Activated T-helper 1 cell treated with Interleukin-2 at 50 U/mL for 16 hours (primary cell): Measurements from ENCODE around the gene GPR37L1.

Experiments used
- DNase-seq: peaks from one replicate; pipeline ENCODE4 v3.0.0-alpha.2; 2020; ENCODE audit warnings: low read depth

GPR37L1 gene, protein sequence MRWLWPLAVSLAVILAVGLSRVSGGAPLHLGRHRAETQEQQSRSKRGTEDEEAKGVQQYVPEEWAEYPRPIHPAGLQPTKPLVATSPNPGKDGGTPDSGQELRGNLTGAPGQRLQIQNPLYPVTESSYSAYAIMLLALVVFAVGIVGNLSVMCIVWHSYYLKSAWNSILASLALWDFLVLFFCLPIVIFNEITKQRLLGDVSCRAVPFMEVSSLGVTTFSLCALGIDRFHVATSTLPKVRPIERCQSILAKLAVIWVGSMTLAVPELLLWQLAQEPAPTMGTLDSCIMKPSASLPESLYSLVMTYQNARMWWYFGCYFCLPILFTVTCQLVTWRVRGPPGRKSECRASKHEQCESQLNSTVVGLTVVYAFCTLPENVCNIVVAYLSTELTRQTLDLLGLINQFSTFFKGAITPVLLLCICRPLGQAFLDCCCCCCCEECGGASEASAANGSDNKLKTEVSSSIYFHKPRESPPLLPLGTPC

DNA sequence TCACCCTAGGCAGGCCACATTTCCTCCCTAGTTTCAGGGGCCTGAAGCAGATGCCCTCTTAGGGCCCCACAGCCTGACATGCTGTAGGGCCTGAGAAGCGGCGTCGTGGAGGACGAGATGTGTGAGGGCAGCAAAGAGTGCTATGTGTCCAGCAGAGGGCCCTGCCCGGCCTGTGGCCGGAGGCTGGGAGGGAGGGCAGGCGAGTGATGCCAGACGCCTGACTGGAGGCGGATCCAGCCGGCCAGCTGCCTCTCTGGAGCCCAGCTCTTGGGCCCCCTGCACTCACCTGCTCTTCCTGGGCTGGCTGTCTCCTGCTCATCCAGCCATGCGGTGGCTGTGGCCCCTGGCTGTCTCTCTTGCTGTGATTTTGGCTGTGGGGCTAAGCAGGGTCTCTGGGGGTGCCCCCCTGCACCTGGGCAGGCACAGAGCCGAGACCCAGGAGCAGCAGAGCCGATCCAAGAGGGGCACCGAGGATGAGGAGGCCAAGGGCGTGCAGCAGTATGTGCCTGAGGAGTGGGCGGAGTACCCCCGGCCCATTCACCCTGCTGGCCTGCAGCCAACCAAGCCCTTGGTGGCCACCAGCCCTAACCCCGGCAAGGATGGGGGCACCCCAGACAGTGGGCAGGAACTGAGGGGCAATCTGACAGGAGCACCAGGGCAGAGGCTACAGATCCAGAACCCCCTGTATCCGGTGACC lies at the start of gene GPR37L1:
TSS of gene GPR37L1 (plus strand) at position 279 of the 697 bp plus-strand sequence. CDS start at position 326, 47 bp downstream.
- DNase-seq = no peak

DNA sequence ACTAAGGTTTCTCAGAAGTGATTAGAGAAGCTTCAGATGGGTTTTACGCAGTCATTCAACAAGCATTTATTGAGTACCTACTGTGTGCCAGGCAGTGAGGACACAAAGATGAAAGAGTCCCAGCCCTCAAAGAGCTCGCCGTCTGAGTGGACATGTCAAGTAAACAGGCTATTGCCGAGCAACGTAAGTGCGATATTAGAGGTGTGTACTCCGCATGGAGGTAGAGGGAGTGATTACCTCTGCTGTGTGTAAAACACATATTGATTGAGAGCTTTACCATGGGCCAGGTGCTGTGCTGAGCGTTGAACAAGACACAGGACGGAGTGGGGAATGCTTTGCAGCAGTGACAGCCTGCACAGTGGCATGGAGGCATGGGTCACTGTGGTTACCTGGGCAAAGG lies 49.5 kb upstream of the GPR37L1 start:
- DNase-seq = no peak

DNA sequence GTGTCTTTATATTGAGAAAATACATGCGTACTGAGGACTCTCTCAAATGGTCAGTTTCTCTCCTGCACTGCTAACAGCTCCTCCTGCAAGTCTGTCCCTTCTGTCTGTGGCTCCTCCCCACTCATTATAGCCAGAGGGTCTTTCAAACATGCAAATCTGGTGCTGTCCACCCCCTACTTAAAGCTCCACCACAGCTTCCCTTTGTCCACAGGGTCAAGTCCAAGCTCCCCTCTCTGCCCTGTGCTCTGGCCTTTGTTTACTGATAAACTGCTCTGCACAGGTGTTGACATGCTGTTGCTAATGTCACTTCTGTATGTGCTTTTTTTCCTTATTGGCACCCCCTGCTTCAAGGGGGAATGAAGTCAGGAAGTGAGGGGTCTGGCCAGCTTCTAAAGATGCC lies 47.7 kb upstream of the GPR37L1 start:
- DNase-seq = no peak

DNA sequence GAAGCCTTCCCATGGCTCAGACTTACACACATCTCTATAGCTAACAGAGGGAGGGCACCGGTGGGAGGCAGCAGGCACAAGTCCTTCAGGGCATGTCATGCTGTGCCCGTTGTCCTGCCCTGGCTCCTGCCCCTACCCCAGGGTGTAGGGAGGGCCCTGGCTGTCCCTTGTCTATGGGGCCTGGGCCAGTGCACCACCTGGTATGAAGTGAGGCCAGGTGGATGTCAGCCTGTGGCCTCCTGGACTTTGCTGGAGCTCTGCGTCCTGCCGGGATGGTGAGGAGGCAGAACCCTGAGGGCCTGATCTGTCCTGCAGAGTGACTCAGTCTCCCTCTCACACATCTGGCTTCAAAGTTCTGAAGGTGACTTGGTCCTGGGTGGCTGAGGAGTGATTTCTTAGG lies 47.3 kb upstream of the GPR37L1 start:
- no peak for DNase-seq

DNA sequence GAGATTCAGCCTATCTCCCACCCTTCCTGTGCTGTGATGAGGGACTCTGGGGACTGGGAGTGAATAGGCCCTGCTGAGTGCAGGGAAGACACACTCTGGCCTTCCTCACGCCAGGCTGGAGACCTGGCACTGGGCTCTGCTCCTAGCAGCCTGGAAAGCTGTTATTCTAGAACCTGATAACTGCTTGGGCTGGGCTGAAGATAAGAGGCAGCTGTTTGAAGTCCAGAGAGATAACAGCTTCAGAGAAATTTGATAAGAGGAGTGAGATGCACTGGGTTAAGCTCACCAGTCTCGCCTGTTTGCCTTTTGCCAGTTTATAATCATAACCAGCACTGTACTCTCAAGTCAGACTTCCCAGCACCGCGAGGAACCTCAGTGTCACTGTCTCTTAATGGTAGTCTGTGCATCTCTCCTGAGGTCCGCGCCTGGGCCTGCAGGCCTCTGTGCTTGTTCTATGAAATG lies 46.6 kb upstream of the GPR37L1 start:
- DNase-seq = no peak

DNA sequence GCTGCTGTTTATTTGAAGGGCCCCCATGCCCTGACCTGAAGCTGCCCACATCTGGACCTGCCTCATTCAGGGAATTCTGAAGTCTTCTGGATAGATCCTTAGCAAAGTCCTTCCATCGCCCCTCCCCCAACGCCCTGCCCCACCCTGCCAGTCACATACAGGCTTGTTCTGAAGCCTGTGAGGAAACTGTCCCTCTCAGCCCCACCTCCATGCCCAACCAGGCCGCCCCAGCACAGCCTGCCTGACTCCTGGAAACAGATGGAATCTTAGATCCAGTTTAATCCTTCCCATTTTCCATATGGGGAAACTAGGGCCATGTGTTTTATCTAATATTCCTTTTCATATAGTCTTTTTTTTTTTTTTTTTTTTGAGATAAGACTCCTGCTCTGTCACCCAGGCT lies 44.5 kb upstream of the GPR37L1 start:
- no peak for DNase-seq

DNA sequence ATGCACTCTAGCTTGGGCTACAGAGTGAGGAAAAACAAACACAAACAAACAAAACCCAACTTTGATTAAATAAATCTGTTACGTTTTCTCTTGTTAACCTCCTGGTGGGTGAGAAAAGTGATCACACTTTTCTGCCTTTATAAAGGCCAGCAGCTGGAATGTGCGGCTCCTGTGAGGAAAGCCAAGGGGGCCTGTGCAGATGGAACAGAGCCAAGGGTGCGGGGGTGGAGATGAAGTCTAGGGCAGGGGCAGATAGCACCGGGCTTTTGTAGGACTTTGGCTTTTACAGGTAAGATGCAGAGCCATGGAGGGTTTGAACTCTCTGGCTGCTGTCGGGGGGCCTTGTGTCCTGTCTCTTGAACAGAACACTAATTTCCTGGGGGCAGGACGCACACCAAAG lies 40.7 kb upstream of the GPR37L1 start:
- DNase-seq = no peak

DNA sequence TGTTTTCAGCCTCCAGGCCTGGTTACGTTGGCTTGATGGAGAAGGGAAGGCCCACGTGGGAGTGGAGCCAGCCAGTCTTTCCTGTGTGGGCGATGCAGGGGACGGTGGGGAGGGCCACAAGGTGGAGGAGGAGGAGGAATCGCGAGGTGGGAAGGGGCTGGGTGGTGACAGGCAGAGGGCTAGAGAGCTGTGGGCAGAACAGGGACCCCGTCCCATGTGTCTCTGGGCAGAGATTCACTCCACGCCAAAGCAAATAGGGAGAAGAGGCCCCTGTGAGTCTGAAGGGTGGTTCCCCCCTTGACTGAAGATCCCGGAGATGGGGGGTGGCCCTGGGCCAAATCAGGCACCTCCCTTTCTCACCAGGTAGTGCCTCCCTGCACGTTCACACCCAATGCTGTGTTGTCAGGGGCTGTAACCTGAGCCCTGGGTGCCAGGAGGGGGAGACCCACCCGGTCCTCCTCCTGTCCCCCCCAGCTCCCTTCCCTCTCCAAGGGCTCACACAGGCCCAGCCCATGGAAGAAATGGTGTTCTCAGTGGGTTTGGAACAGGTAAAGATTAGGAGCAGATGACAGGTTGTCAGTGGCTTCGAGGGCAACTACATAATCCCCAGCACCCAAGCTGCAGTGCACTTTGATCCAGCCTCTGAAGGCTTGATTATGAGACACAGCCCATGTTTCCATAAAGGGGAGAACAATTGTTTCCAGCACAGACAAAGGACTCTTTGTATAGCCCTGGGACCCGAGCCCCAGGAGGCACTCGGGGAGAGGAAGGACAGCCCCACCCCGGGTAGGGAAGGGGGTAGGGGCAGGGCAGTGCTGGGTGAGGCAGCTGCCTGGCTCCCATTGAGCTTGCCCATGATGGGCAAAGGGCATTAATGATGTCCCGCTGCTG lies 37.7 kb upstream of the GPR37L1 start:
- DNase-seq = no peak

DNA sequence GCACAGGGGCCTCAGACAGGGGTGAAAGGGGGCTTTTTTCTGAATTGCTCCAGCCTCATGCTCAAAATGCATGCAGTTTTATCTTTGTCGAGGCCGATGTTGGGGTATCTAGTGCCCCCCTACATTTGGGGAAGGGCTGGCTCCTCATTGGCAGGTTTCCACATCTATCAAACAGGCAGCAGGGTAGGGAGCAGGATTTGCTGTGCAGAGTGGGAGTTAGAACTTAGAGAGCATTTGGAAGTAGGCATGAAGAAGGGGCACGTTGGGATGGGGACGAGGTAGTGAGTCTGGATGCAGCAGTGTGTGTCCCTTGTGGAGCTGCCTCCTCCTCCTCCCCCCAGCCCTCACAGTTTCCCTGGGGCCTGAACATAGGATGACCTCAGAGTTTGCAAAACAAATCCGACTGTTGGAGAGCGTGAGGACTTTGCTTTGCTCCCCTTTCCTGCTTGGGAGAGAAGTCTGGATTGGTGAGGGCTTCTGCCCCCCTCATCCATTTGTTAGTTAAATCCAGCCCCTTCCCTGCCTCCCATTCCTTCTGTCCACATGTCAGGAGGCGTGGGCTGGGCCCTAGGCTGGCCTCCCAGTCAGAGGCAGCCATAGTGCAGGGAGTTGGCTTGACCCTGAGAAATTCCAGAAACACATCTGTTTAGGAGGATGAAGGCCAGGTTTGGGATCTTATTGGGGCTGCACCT lies 36.9 kb upstream of the GPR37L1 start:
- DNase-seq = no peak

DNA sequence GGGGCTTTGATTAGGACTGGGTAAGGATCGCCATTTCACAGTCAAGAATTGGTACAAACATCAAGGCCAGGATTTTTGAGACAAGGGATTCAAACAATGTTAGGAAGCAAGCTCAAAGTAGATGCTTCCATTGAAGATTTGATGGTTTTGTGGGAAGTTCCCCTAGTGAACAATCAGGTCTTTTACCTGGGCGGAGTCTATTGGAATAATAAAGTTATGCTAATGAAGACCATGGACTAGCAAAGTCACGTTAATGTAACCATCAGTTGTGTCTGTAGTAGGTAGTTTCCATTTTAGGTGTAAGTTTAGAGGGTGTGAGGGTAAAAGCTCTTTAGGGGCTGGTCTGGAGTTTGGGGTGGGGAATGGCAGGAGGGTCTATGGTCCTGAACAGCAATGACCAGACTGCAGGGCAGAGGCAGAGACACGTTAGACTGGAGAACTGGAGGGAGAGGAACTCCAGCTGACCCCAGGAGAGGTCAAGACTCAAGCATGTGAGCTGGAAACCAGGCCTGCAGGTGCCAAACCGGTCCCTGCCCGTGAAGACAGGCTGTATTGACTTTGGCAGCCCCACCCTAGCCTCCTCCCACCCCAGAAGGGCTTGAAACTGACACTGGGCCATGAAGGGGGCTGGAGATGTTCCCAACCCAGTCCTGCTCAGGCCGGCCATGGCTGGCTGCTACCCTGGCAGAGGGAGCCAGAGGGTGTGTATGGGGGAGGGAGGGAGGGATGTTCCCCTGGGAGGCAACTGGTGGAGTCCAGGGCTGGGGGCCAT lies 36.0 kb upstream of the GPR37L1 start:
- no peak for DNase-seq

DNA sequence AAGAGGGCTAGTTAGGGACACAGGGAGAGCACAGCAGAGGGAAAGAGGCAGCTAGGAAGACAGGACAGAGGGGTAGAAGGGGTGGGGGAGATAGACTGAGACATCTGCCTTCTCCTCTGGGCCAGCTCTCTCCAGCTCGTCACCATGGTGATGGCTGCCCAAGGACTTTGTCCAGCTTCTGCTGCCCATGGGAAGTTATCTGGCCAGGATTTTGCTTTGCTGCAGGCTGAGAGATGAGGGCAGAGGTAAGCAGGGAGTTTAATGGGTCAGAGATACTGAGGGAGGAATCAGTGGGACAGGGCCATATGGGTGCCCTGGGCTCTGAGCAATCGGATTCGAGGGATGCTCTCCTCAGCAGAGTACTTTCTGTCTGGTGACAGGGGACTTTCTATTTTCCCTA lies 34.5 kb upstream of the GPR37L1 start:
- DNase-seq = no peak

DNA sequence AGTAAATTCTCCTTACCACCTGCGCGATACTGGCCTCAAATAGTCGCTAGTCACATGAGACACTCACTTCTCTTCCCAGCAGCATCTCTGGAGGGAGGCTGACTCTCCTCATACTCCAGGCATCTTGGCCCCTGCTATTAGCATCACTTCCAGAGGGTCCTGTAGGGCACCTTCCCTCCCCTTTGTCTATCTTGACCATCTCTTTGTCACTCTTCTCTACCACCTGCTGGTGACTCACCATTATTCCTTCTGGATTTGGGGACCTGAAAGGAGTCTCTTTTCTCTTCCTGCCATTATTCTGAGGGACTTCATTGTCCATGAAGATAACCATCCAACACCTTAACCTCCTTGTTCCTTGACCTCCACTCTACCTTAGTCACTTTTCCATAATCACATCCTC lies 31.7 kb upstream of the GPR37L1 start:
- no peak for DNase-seq

DNA sequence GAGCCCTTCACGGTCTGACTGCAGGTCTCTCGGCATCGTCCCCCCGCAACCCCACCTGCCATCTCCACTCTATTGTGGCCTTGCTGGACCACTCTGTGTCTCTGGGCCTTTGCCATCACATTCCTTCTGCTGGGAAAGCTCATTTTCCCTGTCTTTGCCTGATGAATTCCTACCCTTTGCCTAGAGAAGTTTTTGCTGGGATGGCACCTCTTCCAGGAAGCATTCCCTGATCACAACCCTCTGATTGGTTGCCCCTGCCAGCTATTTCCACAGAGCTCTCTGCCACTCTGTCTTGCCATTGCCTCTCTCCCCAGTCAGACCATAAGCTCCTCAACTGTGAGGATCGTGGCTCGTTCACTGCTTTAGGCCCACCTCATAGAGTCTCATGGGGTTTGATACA lies 28.9 kb upstream of the GPR37L1 start:
- DNase-seq = no peak

DNA sequence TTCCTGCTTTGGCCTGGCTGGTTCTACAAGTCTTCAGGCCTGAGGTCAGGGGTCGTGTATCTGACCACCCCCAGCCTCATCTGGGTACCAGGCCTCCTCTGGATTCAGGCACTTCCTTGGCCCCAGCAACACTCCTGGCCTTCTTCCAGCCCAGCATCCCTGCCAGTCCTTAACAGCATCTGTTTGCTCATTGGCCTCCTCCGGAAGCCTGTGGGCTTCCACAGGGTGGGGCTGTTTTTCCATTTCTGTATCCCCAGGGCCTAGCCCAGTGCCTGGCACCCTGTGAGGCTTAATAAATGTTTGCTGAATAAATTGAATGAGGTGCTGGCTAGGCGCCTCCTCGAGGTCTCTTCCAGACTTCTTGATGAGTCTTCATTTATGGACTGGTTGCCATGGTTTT lies 21.5 kb upstream of the GPR37L1 start:
- DNase-seq = no peak

DNA sequence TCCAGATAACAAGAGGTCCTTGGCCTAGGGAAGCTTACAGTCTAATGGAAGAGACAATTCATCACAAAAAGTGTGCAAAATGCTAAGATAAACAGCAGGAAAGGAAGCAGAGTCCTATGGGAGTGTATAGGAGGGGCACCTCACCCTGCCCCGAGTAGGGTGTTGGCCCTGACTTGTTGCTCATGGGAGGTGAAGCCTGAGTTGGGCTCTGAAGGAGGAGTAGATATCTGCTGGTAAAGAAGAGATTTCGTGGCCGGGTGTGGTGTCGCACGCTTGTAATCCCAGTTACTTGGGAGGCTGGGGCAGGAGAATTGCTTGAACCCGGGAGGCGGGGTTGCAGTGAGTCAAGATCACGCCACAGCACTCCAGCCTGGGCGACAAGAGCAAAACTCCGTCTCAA lies 18.6 kb upstream of the GPR37L1 start:
- DNase-seq = no peak

DNA sequence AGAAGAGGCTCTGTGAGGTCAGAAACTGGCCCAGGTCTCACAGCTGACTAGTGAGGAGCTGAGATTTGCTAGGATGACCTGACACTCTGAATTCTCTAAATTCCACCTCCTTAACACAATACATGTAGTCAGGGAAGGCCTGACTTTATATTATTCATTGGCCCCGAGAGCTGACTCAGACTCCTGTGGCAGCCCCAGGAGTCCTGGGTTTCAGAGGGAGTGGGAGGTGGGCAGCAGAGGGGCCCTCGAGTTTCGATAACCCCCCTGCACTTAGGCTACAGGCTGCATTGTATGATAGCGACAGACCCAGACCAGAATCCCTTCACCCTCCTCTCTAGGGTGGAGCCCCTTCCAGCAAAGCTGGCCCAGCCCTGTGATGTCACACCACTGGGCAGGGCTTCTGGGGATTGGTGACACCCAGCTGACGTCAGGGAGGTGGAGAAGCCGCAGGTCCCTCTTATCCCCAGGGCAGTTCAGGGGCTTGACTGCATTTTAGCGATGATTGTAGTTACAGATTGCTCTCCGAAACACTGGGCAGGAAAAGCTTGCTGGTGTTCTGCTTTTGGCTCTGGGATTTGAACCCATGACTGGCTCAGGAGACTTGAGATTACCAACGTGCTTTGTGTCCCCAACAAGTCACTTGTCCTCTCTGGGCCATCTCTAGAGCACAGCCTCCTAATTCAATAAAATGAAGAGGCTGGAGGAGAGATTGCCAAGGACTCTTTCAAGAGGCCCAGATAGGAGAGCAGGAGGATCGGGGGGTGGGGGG lies 17.0 kb upstream of the GPR37L1 start:
- DNase-seq = no peak

DNA sequence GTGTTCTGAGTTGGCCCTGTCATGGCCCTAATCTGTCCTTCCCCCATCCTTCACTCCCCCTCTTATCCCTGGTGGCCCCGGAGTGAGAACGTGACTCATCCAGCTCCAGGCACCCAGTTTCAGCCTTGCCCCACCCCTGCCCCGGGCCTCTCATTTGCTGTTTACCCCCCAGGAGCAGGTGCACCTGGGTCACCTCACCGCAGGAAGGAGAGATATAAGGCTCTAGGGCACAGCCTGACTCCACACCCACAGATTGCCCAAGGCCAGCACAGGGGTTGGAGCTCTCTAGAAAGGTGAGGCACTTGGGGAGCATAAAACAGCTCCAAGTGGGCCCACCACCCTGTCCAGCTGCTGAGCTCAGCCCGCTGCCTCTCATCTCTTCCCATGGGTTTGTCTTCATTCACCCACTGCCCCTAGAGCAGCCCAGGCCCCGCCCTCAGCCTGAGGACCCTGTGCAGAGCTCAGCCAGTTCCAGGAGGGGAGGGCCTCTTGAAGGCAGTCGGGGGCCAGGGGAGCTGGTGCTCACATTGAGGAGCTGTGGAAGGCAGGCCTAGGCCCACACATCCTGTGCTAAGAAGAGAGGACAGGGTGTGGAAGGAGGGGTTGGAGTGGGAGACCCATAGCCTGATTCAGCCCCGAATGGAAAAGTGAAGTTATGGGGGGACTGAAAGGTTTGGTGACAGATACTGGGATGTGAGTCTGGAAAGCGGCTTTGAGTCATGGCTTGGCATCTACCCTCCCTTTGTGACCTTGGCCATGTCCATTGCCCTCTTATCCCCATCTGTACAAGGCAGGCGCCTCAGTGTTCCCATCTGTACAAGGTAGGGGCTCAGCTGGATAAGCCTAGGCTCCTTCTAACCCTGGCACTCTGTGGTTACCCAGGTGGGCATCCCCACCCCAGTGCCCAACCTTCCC lies 16.1 kb upstream of the GPR37L1 start:
- no peak for DNase-seq

DNA sequence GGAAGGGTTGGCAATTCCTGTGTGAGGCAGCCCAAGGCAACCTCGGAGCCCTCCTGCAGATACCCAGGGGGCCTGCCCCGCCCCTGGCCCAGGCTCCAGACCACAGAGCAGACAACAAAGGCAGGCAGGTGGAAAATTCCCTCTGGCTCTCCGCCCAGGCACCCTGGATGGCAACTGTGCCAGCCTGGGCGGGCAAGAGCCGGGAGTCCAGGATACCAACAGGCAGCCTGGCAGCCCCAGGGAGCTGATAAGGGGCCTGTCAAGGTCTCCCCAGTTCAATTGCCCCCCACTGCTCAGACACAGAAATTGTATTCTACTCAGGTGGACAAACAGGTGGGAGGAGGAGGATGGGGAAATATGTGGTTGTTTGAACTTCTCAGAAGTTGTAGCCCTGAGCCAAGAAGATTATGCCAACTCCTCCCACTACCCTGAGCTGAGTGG lies 15.4 kb upstream of the GPR37L1 start:
- no peak for DNase-seq
